ENCODE data around the gene SPATA31C1.

DNA sequence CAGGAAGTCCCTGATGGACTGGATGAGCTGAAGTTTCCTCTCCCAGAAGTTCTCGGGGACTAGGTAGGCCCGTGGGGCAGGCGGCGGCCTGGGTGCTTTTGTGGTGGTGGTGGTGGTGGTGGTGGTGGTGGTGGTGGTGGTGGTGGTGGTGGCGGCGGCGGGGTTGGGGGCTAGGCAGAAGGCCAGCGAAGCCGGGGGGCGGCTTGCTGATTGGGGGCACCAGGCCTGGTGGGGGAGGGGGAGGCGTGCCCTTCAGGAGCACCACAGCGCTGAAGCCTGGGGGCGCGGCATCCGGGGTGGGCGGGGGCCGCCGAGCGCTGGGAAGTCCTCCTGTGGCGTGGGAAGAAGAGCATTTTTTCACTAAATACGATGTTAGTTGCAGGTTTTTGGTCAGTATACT lies 26.9 kb downstream of the SPATA31C1 start:
- TF ChIP-seq POLR2A (IDR thresholded peaks at IDR 0.05; ENCODE audit: low read depth, low read length), result no peak
- TF ChIP-seq, protein P1, sequence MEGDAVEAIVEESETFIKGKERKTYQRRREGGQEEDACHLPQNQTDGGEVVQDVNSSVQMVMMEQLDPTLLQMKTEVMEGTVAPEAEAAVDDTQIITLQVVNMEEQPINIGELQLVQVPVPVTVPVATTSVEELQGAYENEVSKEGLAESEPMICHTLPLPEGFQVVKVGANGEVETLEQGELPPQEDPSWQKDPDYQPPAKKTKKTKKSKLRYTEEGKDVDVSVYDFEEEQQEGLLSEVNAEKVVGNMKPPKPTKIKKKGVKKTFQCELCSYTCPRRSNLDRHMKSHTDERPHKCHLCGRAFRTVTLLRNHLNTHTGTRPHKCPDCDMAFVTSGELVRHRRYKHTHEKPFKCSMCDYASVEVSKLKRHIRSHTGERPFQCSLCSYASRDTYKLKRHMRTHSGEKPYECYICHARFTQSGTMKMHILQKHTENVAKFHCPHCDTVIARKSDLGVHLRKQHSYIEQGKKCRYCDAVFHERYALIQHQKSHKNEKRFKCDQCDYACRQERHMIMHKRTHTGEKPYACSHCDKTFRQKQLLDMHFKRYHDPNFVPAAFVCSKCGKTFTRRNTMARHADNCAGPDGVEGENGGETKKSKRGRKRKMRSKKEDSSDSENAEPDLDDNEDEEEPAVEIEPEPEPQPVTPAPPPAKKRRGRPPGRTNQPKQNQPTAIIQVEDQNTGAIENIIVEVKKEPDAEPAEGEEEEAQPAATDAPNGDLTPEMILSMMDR (IDR thresholded peaks at IDR 0.05; ENCODE audit: extremely low read depth in 1 of 2, insufficient read depth in 1 of 2, low read depth in 1 of 2, low read length in 2 of 2), result no peak
- TF ChIP-seq POLR2AphosphoS5 (IDR thresholded peaks at IDR 0.05; ENCODE audit: insufficient read depth, low read depth, low read length), result no peak
- no peak for TF ChIP-seq JUN (IDR thresholded peaks at IDR 0.05; ENCODE audit: borderline replicate concordance, insufficient read depth, insufficient read length, low read depth)
- no peak for TF ChIP-seq EZH2 (IDR thresholded peaks at IDR 0.05; ENCODE audit: borderline replicate concordance, low read depth, low read length, severe bottlenecking)
- TF ChIP-seq MYC (IDR thresholded peaks at IDR 0.05; ENCODE audit: low read depth, low read length), result no peak
- TF ChIP-seq, protein P2, sequence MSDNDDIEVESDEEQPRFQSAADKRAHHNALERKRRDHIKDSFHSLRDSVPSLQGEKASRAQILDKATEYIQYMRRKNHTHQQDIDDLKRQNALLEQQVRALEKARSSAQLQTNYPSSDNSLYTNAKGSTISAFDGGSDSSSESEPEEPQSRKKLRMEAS (IDR thresholded peaks at IDR 0.05; ENCODE audit: insufficient read depth, insufficient read length), result no peak
